Smooth muscle cell of the pulmonary artery (primary cell): ENCODE measurements around the gene ARHGEF19. TPM values are rescaled to one million over a fixed set of nuclear protein-coding genes. Genes with fewer than 3 reads are reported as not detected.

Source experiments
- total RNA-seq: library from RNA; depleted of rRNA; stranded (reverse); fragments of >200 nt; gene quantifications from 2 replicates; pipeline ENCODE4 v1.2.3, GENCODE V29; 2014

Gene ARHGEF19
- total RNA-seq = 5.1 and 8.1 TPM in 2 replicates

GRCh38 chr1:16212251-16212961 lies at the start of gene ARHGEF19:
Gene ARHGEF19 (minus strand): TSS chr1:16212652. CDS start chr1:16209054, 3,598 bp downstream.

GRCh38 chr1:16236511-16237342 lies 24.3 kb upstream of the ARHGEF19 start, which contains the start of gene CPLANE2:
Gene CPLANE2 (minus strand): TSS chr1:16237183. CDS start chr1:16236742, 441 bp downstream.

GRCh38 chr1:16155537-16156410 lies 56.7 kb downstream of the ARHGEF19 start, which contains the start of gene EPHA2:
Gene EPHA2 (minus strand): TSS chr1:16156069. CDS start chr1:16155932, 137 bp downstream.

Other genes starting within 250 kb of the ARHGEF19 start
- 26.9 and 34.9 TPM in 2 replicates for gene ZBTB17, start 236.6 kb downstream of the ARHGEF19 start, total RNA-seq
- gene SRARP, start 208.4 kb downstream of the ARHGEF19 start, total RNA-seq = not detected in 2 replicates
- gene HSPB7, start 194.6 kb downstream of the ARHGEF19 start, total RNA-seq = 45.2 and 102 TPM in 2 replicates
- 0.33 TPM in 1 of 2 replicates, not detected in the other for gene CLCNKA, start 190.6 kb downstream of the ARHGEF19 start, total RNA-seq
- gene CLCNKB, start 168.9 kb downstream of the ARHGEF19 start, total RNA-seq = 0.07 TPM in 2 replicates
- 0.69 and 0.85 TPM in 2 replicates for gene FAM131C, start 139.0 kb downstream of the ARHGEF19 start, total RNA-seq
- gene EPHA2, start 56.6 kb downstream of the ARHGEF19 start, total RNA-seq = 34.7 and 76.8 TPM in 2 replicates
- 12.4 and 19.1 TPM in 2 replicates for gene CPLANE2, start 24.5 kb upstream of the ARHGEF19 start, total RNA-seq
- 17.8 and 18.1 TPM in 2 replicates for gene FBXO42, start 139.8 kb upstream of the ARHGEF19 start, total RNA-seq
- 47.6 and 53.4 TPM in 2 replicates for gene SZRD1, start 154.6 kb upstream of the ARHGEF19 start, total RNA-seq
- not detected in 2 replicates for gene SPATA21, start 224.8 kb upstream of the ARHGEF19 start, total RNA-seq
- gene NECAP2, start 228.1 kb upstream of the ARHGEF19 start, total RNA-seq = 78.7 and 87.7 TPM in 2 replicates